OCI-LY3 (cell line): ENCODE results near the gene RFX7.

Source experiments
- H2AFZ ChIP-seq: fragments of 200-600, 300-600 bp; shearing (Covaris generic); 2 replicates; pipeline ENCODE4 v1.6.0; 2014; ENCODE audit warnings: antibody characterized with exemption, low read depth, low read length
- H3K27ac ChIP-seq: fragments of 200-600, 300-600 bp; sonication (generic); 2 replicates; pipeline ENCODE4 v1.5.1; 2014; ENCODE audit warnings: mild to moderate bottlenecking, low read length, moderate library complexity, mixed read lengths
- H3K27me3 ChIP-seq: fragments of 200-600, 300-600 bp; sonication (generic); 2 replicates; pipeline ENCODE4 v1.6.1; 2014; ENCODE audit warnings: low read depth, low read length, mixed read lengths
- H3K36me3 ChIP-seq: fragments of 200-600, 300-600 bp; sonication (generic); replicated peaks from 2 replicates; pipeline ENCODE3; 2014; ENCODE audit warnings: low read depth, low read length, mixed read lengths
- H3K4me1 ChIP-seq: fragments of 300-600, 200-600 bp; sonication (generic); 2 replicates; pipeline ENCODE4 v1.6.1; 2014; ENCODE audit warnings: low read length, mixed read lengths
- H3K4me2 ChIP-seq: fragments of 200-600, 300-600 bp; sonication (generic); 2 replicates; pipeline ENCODE4 v1.6.1; 2014; ENCODE audit warnings: low read length, mixed read lengths
- H3K4me3 ChIP-seq: fragments of 300-600, 200-600 bp; sonication (generic); 2 replicates; pipeline ENCODE4 v1.5.1; 2014; ENCODE audit warnings: antibody characterized with exemption, mild to moderate bottlenecking, low read length, moderate library complexity
- H3K79me2 ChIP-seq: fragments of 300-600, 200-600 bp; shearing (Covaris generic); 2 replicates; pipeline ENCODE4 v1.6.1; 2014; ENCODE audit warnings: mild to moderate bottlenecking, low read length, mixed read lengths
- H3K9ac ChIP-seq: fragments of 300-600, 200-600 bp; shearing (Covaris generic); 2 replicates; pipeline ENCODE4 v1.6.0; 2014; ENCODE audit warnings: mild to moderate bottlenecking, low read length, moderate library complexity
- H3K9me3 ChIP-seq: fragments of 200-600, 300-600 bp; shearing (Covaris generic); 2 replicates; pipeline ENCODE4 v1.6.1; 2014; ENCODE audit warnings: low read length, mixed read lengths; ENCODE audit not compliant: insufficient read depth
- H4K20me1 ChIP-seq: fragments of 200-600, 300-600 bp; sonication (generic); 2 replicates; pipeline ENCODE4 v1.6.1; 2016; ENCODE audit warnings: low read length, mixed read lengths; ENCODE audit not compliant: insufficient read depth
- CTCF ChIP-seq: fragments of 200-600, 300-600 bp; sonication (generic); IDR thresholded peaks from 2 replicates; pipeline ENCODE4 v1.5.1; 2014; ENCODE audit warnings: antibody characterized with exemption, low read length, low read depth
- EZH2phosphoT487 ChIP-seq: fragments of 200-600 bp; shearing (Covaris generic); IDR thresholded peaks from 2 replicates; pipeline ENCODE4 v1.6.1; 2018; ENCODE audit warnings: antibody characterized with exemption, mixed run types, low read depth

RFX7 gene

DNA sequence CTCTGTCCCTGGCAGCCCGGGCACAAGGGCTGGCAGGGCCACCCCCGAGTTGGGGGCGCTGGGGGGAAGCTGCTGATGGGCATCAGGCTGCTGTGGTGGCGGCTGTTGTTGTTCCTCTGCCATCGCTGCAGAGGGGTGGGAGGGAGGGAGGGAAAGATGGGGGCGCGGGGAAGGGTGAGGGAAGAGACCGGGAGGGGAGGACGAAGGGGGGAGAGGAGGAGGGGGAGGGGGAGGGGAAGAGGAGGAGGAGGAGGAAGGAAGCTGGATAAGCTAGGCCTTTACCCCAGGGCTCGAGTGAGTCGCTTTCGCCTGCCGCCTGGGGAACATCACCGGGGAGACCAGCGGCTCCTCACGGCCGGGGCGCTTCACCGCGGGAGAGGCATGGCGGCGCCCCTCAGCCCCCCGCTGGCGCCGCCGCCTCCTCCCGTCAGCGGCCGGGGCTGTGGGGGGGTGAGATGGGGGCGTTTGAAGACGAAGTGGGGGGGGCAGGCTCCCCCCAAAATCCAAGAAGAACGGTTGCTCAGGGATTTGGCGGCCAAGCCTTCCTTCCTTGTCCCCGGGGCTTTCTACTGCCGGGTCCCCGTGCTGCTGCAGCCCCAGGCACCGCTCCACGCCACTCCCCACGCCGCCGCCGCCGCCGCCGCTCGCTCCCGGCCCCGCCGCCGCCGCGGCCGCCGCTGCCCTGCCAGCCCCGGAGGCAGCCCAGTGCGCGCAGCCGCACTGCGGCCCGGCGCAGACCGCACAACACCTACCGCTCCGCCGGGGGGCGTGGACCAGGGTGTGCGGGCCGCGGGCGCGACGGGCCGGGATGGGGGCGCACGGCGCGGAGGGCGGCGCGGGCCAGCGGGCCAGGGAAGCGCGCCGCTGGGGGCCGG, at the start of gene RFX7:
RFX7 (minus strand) TSS at position 717 of the 875 bp plus-strand sequence; CDS start at position 123, 594 bp downstream.
- H4K20me1 ChIP-seq: no peaks in the 10 kb centered on the region
- H2AFZ ChIP-seq: peak within 1 kb of the TSS; percentile 80
- H3K4me2 ChIP-seq: peak within 1 kb of the TSS; percentile 90
- peak within 1 kb of the TSS; percentile 90 for H3K4me3 ChIP-seq
- H3K27ac ChIP-seq: peak within 1 kb of the TSS; percentile 74
- H3K27me3 ChIP-seq: no peaks in the 10 kb centered on the region
- no peaks in the 10 kb centered on the region for H3K9me3 ChIP-seq
- peaks cover 60% of the 10 kb centered on the region for H3K79me2 ChIP-seq
- H3K4me1 ChIP-seq: peaks cover 42% of the 10 kb centered on the region
- H3K36me3 ChIP-seq: peaks cover 8% of the 10 kb centered on the region
- H3K9ac ChIP-seq: peak within 1 kb of the TSS; percentile 84
- no peak for TF ChIP-seq CTCF
- no peak for TF ChIP-seq EZH2phosphoT487

DNA sequence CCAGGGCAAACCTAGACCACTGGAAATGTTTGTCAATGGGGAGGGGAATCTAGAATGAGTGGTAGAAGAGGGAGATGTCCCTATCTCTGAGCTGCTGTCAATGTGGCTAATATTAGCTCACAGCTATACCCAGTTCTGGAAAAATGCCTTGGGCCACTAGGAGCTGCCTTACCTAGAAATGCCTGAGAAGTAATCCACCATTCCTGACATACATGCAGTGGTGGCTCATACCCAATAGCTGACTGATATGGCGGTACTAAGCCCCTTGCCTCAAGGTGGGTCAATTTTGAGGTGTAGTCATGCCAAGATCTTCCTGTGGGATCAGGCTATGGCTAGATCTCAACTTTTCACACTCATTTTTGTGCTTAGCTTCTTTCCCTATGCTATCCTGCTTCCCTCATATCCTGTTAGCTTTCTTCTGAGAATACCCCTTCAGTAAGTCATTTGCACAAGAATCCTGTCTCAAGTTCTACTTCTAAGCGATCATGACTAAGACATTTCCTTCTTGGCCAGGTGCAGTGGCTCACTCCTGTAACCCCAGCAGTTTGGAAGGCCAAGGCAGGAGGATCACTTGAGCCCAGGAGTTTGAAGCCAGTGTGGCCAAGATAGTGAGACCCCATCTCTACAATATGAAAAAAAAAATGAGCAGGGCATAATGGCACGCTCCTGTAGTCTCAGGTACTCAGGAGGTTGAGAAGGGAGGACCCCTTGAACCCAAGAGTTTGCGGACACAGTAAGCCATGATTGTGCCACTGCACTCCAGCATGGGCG, 49.1 kb upstream of the RFX7 start:
- no peak overlapping the region for H3K27ac ChIP-seq
- H3K9ac ChIP-seq: no peak overlapping the region
- H3K27me3 ChIP-seq: no peaks in the 10 kb centered on the region
- H3K79me2 ChIP-seq: no peaks in the 10 kb centered on the region
- no peak overlapping the region for H2AFZ ChIP-seq
- no peaks in the 10 kb centered on the region for H4K20me1 ChIP-seq
- H3K4me2 ChIP-seq: no peak overlapping the region
- peaks cover 8% of the 10 kb centered on the region for H3K4me1 ChIP-seq
- H3K9me3 ChIP-seq: peaks cover 8% of the 10 kb centered on the region; the same call in 1 of the 2 replicates
- no peaks in the 10 kb centered on the region for H3K36me3 ChIP-seq
- no peak overlapping the region for H3K4me3 ChIP-seq
- TF ChIP-seq CTCF: no peak
- TF ChIP-seq EZH2phosphoT487: no peak

GRCh38 chr15:56291741-56292140, 48.1 kb upstream of the RFX7 start:
- H3K9ac ChIP-seq: no peak overlapping the region
- no peaks in the 10 kb centered on the region for H3K36me3 ChIP-seq
- H3K4me2 ChIP-seq: no peak overlapping the region
- no peak overlapping the region for H3K4me3 ChIP-seq
- peaks cover 8% of the 10 kb centered on the region; the same call in 1 of the 2 replicates for H3K9me3 ChIP-seq
- no peaks in the 10 kb centered on the region for H4K20me1 ChIP-seq
- no peak for TF ChIP-seq CTCF
- no peak for TF ChIP-seq EZH2phosphoT487
- H3K4me1 ChIP-seq: peaks cover 8% of the 10 kb centered on the region
- no peak overlapping the region for H2AFZ ChIP-seq
- H3K79me2 ChIP-seq: no peaks in the 10 kb centered on the region
- H3K27ac ChIP-seq: no peak overlapping the region
- H3K27me3 ChIP-seq: no peaks in the 10 kb centered on the region

DNA sequence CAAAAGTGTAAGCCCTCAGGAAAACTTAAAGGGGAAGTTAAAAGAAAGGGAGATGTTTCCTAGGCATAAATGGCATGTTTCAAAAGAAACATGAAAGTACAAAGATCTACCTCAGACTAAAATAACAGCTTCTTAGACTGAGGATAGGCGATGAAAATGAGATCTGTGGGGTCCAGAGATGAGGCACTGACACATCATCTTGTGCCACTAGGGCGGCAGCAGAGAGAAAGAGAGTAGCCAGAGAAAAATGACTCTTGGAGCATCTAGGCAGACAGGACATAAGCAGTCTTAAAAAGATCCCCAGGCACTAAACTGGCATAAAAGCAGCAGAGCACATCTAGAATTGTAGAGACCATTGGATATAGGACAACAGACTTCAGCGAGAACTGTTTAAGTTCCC, 42.5 kb upstream of the RFX7 start:
- H3K9ac ChIP-seq: no peak overlapping the region
- H3K4me1 ChIP-seq: no peaks in the 10 kb centered on the region
- no peaks in the 10 kb centered on the region for H3K27me3 ChIP-seq
- TF ChIP-seq EZH2phosphoT487 (no peak), CTCF (peak; percentile 41)
- no peaks in the 10 kb centered on the region for H3K79me2 ChIP-seq
- no peak overlapping the region for H2AFZ ChIP-seq
- H3K36me3 ChIP-seq: no peaks in the 10 kb centered on the region
- H3K4me3 ChIP-seq: no peak overlapping the region
- H3K27ac ChIP-seq: no peak overlapping the region
- no peak overlapping the region for H3K4me2 ChIP-seq
- H3K9me3 ChIP-seq: peaks cover 8% of the 10 kb centered on the region; the same call in 1 of the 2 replicates
- H4K20me1 ChIP-seq: no peaks in the 10 kb centered on the region
